Activated CD8-positive, alpha-beta memory T cell treated with anti-CD3 and anti-CD28 coated beads, Interleukin-2, amount 50 U/mL, for 4 hours (primary cell): ENCODE results near the gene PYM1.
"Not testable (repeated sequence)": the region's sequence is repeated elsewhere in the genome, so short reads cannot be mapped to it uniquely, and the experiment has no call there.

ENCODE experiments used
- DNase-seq: peaks from one replicate; pipeline ENCODE4 v3.0.0-alpha.2; 2020

The PYM1 gene

GRCh38 chr12:55908726-55909512 is 18.8 kb downstream of the PYM1 start:
- DNase-seq = no peak

- DNase-seq = no peak
Measured at GRCh38 chr12:55906056-55906455, 21.6 kb downstream of the PYM1 start.

GRCh38 chr12:55901881-55902490 is 25.7 kb downstream of the PYM1 start:
- no peak for DNase-seq

- DNase-seq = peak; percentile 19
Measured at GRCh38 chr12:55899082-55899481, 28.6 kb downstream of the PYM1 start.

- no peak for DNase-seq
Measured at GRCh38 chr12:55893723-55894122, 34.0 kb downstream of the PYM1 start.

GRCh38 chr12:55891310-55891709 is 36.4 kb downstream of the PYM1 start:
- DNase-seq = no peak

GRCh38 chr12:55885113-55885512 is 42.6 kb downstream of the PYM1 start:
- DNase-seq = no peak

- no peak for DNase-seq
Measured at GRCh38 chr12:55877824-55878223, 49.9 kb downstream of the PYM1 start.

- DNase-seq = no peak
Measured at GRCh38 chr12:55875704-55876467, 51.8 kb downstream of the PYM1 start.

- no peak for DNase-seq
Measured at GRCh38 chr12:55874443-55874842, 53.3 kb downstream of the PYM1 start.

GRCh38 chr12:55866454-55867004 is 61.2 kb downstream of the PYM1 start:
- not testable (repeated sequence) for DNase-seq

- DNase-seq = no peak
Measured at GRCh38 chr12:55865327-55865726, 62.4 kb downstream of the PYM1 start.

- DNase-seq = not testable (repeated sequence)
Measured at GRCh38 chr12:55862931-55863330, 64.8 kb downstream of the PYM1 start.

GRCh38 chr12:55862286-55862685 is 65.4 kb downstream of the PYM1 start:
- DNase-seq = no peak

- DNase-seq = no peak
Measured at GRCh38 chr12:55861871-55862270, 65.8 kb downstream of the PYM1 start.

GRCh38 chr12:55861396-55861795 is 66.3 kb downstream of the PYM1 start:
- no peak for DNase-seq

- no peak for DNase-seq
Measured at GRCh38 chr12:55852740-55853139, 75.0 kb downstream of the PYM1 start.
